ENCODE data around the gene CCNI.

The CCNI gene

GRCh38 chr4:77023920-77024319, 51.9 kb downstream of the CCNI start:
- no peaks in the 10 kb centered on the region for H3K9me3 ChIP-seq
- H3K27me3 ChIP-seq (ENCODE audit: low read depth), result no peaks in the 10 kb centered on the region
- H3K36me3 ChIP-seq (replicated peaks), result peaks cover 71% of the 10 kb centered on the region
- no peak for DNase-seq (ENCODE audit: low spot score in 2 of 2)
- no peaks in the 10 kb centered on the region for H3K4me1 ChIP-seq
- in situ Hi-C loops (cut with MboI; ENCODE audit: low sequenced_read_pairs), result no loop called here
- no peak overlapping the region for H3K4me3 ChIP-seq

- Histone ChIP-seq H3K4me1 (no peaks in the 10 kb centered on the region), H3K36me3 (replicated peaks) (peaks cover 73% of the 10 kb centered on the region), H3K4me3 (no peak overlapping the region), H3K9me3 (no peaks in the 10 kb centered on the region), H3K27me3 (ENCODE audit: low read depth) (no peaks in the 10 kb centered on the region)
- in situ Hi-C loops (cut with MboI; ENCODE audit: low sequenced_read_pairs), result no loop called here
- DNase-seq (ENCODE audit: low spot score in 2 of 2), result no peak
Observed at GRCh38 chr4:77022560-77023179, 53.1 kb downstream of the CCNI start.

GRCh38 chr4:77021614-77022089, 54.1 kb downstream of the CCNI start:
- no peaks in the 10 kb centered on the region for H3K27me3 ChIP-seq (ENCODE audit: low read depth)
- peaks cover 78% of the 10 kb centered on the region for H3K36me3 ChIP-seq (replicated peaks)
- H3K4me3 ChIP-seq, result no peak overlapping the region
- H3K9me3 ChIP-seq, result no peaks in the 10 kb centered on the region
- in situ Hi-C loops (cut with MboI; ENCODE audit: low sequenced_read_pairs), result no loop called here
- no peaks in the 10 kb centered on the region for H3K4me1 ChIP-seq
- no peak for DNase-seq (ENCODE audit: low spot score in 2 of 2)

GRCh38 chr4:77020017-77020416, 55.8 kb downstream of the CCNI start:
- H3K27me3 ChIP-seq (ENCODE audit: low read depth), result no peaks in the 10 kb centered on the region
- peaks cover 77% of the 10 kb centered on the region for H3K36me3 ChIP-seq (replicated peaks)
- no peak for DNase-seq (ENCODE audit: low spot score in 2 of 2)
- in situ Hi-C loops (cut with MboI; ENCODE audit: low sequenced_read_pairs), result no loop called here
- no peak overlapping the region for H3K4me3 ChIP-seq
- H3K4me1 ChIP-seq, result no peaks in the 10 kb centered on the region
- no peaks in the 10 kb centered on the region for H3K9me3 ChIP-seq

GRCh38 chr4:77015390-77015789, 60.4 kb downstream of the CCNI start:
- Histone ChIP-seq H3K36me3 (replicated peaks) (peaks cover 60% of the 10 kb centered on the region), H3K4me3 (no peak overlapping the region), H3K4me1 (no peaks in the 10 kb centered on the region), H3K27me3 (ENCODE audit: low read depth) (no peaks in the 10 kb centered on the region), H3K9me3 (no peaks in the 10 kb centered on the region)
- DNase-seq (ENCODE audit: low spot score in 2 of 2), result no peak
- in situ Hi-C loops (cut with MboI; ENCODE audit: low sequenced_read_pairs), result no loop called here

GRCh38 chr4:77014256-77014655, 61.5 kb downstream of the CCNI start:
- Histone ChIP-seq H3K4me1 (no peaks in the 10 kb centered on the region), H3K9me3 (no peaks in the 10 kb centered on the region), H3K4me3 (no peak overlapping the region), H3K27me3 (ENCODE audit: low read depth) (no peaks in the 10 kb centered on the region), H3K36me3 (replicated peaks) (peaks cover 49% of the 10 kb centered on the region)
- DNase-seq (ENCODE audit: low spot score in 2 of 2), result no peak
- in situ Hi-C loops (cut with MboI; ENCODE audit: low sequenced_read_pairs), result no loop called here

- DNase-seq (ENCODE audit: low spot score in 2 of 2), result no peak
- no peak overlapping the region for H3K4me3 ChIP-seq
- in situ Hi-C loops (cut with MboI; ENCODE audit: low sequenced_read_pairs), result no loop called here
- H3K27me3 ChIP-seq (ENCODE audit: low read depth), result no peaks in the 10 kb centered on the region
- H3K4me1 ChIP-seq, result no peaks in the 10 kb centered on the region
- H3K36me3 ChIP-seq (replicated peaks), result peaks cover 48% of the 10 kb centered on the region
- no peaks in the 10 kb centered on the region for H3K9me3 ChIP-seq
Observed at GRCh38 chr4:77012726-77013125, 63.1 kb downstream of the CCNI start.

GRCh38 chr4:77010841-77011354, 64.9 kb downstream of the CCNI start:
- H3K27me3 ChIP-seq (ENCODE audit: low read depth), result no peaks in the 10 kb centered on the region
- H3K36me3 ChIP-seq (replicated peaks), result peaks cover 52% of the 10 kb centered on the region
- in situ Hi-C loops (cut with MboI; ENCODE audit: low sequenced_read_pairs), result no loop called here
- no peaks in the 10 kb centered on the region for H3K9me3 ChIP-seq
- no peak overlapping the region for H3K4me3 ChIP-seq
- no peaks in the 10 kb centered on the region for H3K4me1 ChIP-seq
- DNase-seq (ENCODE audit: low spot score in 2 of 2), result no peak

GRCh38 chr4:77009511-77010115, 66.2 kb downstream of the CCNI start:
- Histone ChIP-seq H3K4me1 (no peaks in the 10 kb centered on the region), H3K36me3 (replicated peaks) (peaks cover 47% of the 10 kb centered on the region), H3K9me3 (no peaks in the 10 kb centered on the region), H3K27me3 (ENCODE audit: low read depth) (no peaks in the 10 kb centered on the region), H3K4me3 (no peak overlapping the region)
- DNase-seq (ENCODE audit: low spot score in 2 of 2), result no peak
- in situ Hi-C loops (cut with MboI; ENCODE audit: low sequenced_read_pairs), result no loop called here

GRCh38 chr4:77007358-77008230, 68.2 kb downstream of the CCNI start:
- Histone ChIP-seq H3K4me3 (no peak overlapping the region), H3K27me3 (ENCODE audit: low read depth) (no peaks in the 10 kb centered on the region), H3K4me1 (no peaks in the 10 kb centered on the region; the same call in 1 of the 2 replicates), H3K36me3 (replicated peaks) (peaks cover 53% of the 10 kb centered on the region), H3K9me3 (no peaks in the 10 kb centered on the region)
- DNase-seq (ENCODE audit: low spot score in 2 of 2), result no peak
- in situ Hi-C loops (cut with MboI; ENCODE audit: low sequenced_read_pairs), result no loop called here

- no peak for DNase-seq (ENCODE audit: low spot score in 2 of 2)
- peaks cover 49% of the 10 kb centered on the region for H3K36me3 ChIP-seq (replicated peaks)
- H3K4me1 ChIP-seq, result peaks cover 5% of the 10 kb centered on the region
- H3K9me3 ChIP-seq, result no peaks in the 10 kb centered on the region
- H3K4me3 ChIP-seq, result no peak overlapping the region
- H3K27me3 ChIP-seq (ENCODE audit: low read depth), result no peaks in the 10 kb centered on the region
- in situ Hi-C loops (cut with MboI; ENCODE audit: low sequenced_read_pairs), result no loop called here
Observed at GRCh38 chr4:77006753-77007353, 68.9 kb downstream of the CCNI start.

- Histone ChIP-seq H3K36me3 (replicated peaks) (peaks cover 54% of the 10 kb centered on the region), H3K4me1 (peaks cover 13% of the 10 kb centered on the region), H3K27me3 (ENCODE audit: low read depth) (no peaks in the 10 kb centered on the region), H3K4me3 (no peak overlapping the region), H3K9me3 (no peaks in the 10 kb centered on the region)
- in situ Hi-C loops (cut with MboI; ENCODE audit: low sequenced_read_pairs), result no loop called here
- no peak for DNase-seq (ENCODE audit: low spot score in 2 of 2)
Observed at GRCh38 chr4:77003400-77003799, 72.4 kb downstream of the CCNI start.

GRCh38 chr4:77002321-77003107, 73.3 kb downstream of the CCNI start:
- Histone ChIP-seq H3K36me3 (replicated peaks) (peaks cover 56% of the 10 kb centered on the region), H3K9me3 (no peaks in the 10 kb centered on the region), H3K4me3 (no peak overlapping the region), H3K27me3 (ENCODE audit: low read depth) (no peaks in the 10 kb centered on the region), H3K4me1 (peaks cover 13% of the 10 kb centered on the region)
- in situ Hi-C loops (cut with MboI; ENCODE audit: low sequenced_read_pairs), result no loop called here
- DNase-seq (ENCODE audit: low spot score in 2 of 2), result peak in 1 of 2 experiments; percentile 60

All from HAP-1 (cell line).